ENCODE results near the gene PPP6R2. TPM values are rescaled to one million over a fixed set of nuclear protein-coding genes. Genes with fewer than 3 reads are reported as not detected.
"Not testable (repeated sequence)": the region's sequence is repeated elsewhere in the genome, so short reads cannot be mapped to it uniquely, and the experiment has no call there.

The PPP6R2 gene
- polyA plus RNA-seq, 1 experiment: 26.6 TPM

DNA sequence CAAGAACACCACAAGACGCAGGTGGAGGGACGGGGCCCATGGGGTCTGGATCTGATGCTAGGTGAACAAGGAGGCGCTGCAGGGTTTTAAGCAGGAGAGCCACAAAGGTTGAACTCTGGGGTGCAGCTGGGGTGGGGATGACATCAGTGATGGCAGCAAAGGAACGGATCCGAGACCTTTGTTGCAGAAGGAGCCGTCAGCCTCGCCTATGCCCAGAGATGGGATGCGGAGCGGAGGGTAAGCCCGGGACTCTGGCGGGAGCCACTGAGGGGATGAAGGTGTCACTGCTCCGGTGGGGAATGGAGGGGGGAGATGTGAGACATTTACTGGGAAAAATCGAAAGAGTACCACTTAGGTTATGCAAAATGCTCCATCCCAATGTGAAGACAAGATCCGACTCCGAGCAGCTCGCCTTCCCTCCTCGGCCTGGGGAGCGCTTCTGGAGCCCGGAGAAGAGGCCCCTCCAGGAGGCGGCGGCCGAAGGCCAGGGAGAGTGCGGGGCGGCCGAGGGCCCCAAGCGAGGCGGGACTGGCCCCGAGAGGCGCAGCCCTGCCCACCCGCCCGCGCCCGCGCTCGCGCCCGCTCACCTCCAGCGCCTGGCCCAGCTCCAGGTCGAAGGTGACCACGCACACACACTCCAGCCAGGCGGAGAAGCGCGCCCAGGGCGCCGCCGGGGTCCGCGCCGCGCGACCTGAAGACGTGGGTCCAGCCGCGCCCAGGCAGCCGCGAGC lies 16.7 kb upstream of the PPP6R2 start:
- Histone ChIP-seq H3K27ac (ENCODE audit: low read depth, low read length) (no peak overlapping the region), H3K9me3 (ENCODE audit: control insufficient read depth, insufficient read depth, low read length) (no peaks in the 10 kb centered on the region; the same call in 1 of the 2 replicates), H3K4me3 (ENCODE audit: low read depth, low read length) (peak overlapping the region; percentile 62), H3K27me3 (ENCODE audit: control insufficient read depth, insufficient read depth, low read length) (no peaks in the 10 kb centered on the region)
- TF ChIP-seq, protein P1, sequence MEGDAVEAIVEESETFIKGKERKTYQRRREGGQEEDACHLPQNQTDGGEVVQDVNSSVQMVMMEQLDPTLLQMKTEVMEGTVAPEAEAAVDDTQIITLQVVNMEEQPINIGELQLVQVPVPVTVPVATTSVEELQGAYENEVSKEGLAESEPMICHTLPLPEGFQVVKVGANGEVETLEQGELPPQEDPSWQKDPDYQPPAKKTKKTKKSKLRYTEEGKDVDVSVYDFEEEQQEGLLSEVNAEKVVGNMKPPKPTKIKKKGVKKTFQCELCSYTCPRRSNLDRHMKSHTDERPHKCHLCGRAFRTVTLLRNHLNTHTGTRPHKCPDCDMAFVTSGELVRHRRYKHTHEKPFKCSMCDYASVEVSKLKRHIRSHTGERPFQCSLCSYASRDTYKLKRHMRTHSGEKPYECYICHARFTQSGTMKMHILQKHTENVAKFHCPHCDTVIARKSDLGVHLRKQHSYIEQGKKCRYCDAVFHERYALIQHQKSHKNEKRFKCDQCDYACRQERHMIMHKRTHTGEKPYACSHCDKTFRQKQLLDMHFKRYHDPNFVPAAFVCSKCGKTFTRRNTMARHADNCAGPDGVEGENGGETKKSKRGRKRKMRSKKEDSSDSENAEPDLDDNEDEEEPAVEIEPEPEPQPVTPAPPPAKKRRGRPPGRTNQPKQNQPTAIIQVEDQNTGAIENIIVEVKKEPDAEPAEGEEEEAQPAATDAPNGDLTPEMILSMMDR (IDR thresholded peaks at IDR 0.05; ENCODE audit: low read depth, low read length): no peak
- ChIA-PET CTCF (interaction anchor here (0.6 to 1.1 kb wide), 8 partner anchors 10 to 84 kb away, joined by 3 to 5 read pairs (median 4); partner anchors contain the start of gene HDAC10), POLR2A (interaction anchor here (0.6 kb wide), 1 partner anchor 25 kb away, joined by 5 read pairs; no protein-coding TSS in a partner anchor)
- no peak for DNase-seq (ENCODE audit: low read depth, low spot score)

DNA sequence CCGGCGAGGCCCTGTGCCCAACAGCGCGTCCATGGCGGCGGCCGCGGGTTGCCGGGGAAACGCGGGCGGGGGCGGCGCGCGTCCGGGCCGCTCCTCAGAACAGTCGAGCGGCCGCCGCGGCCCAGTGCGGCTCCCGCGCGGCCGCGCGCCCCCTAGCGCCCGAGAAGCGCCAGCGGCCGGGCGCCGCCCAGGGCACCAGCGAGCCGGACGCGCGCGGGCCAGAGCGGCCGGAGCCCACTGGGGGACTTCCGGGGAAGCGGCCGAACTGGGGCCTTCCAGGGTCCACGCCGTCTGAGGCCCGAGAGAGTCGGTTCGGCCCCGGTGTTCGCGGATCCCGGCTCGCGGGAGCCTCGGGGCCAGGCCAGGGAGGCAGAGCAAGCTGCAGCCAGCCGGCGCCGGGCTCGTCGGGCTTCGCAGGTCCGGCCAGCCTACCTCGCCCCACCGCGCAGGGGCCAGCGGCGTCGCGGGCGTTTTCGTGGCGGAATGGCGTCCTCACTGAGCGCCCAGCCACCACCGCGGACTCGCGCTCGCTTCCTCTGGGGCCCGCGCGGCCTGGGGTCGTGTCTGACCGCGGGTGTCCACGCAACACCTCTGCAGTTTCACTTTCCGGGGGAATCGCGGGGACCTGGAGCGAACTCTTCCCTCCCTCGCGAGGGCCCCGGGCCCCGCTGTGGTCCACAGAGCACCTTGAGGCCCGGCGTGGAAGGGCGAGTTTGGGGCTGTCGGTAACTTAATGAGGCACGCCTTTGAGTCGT lies 16.0 kb upstream of the PPP6R2 start, which contains the start of gene DENND6B:
Gene DENND6B, minus strand, starts transcription at position 57 of the 755 bp plus-strand sequence. Its CDS starts 24 bp downstream, at position 33.
- Histone ChIP-seq H3K9me3 (ENCODE audit: control insufficient read depth, insufficient read depth, low read length) (no peaks in the 10 kb centered on the region; the same call in 1 of the 2 replicates), H3K27ac (ENCODE audit: low read depth, low read length) (peak within 1 kb of the TSS; percentile 52), H3K27me3 (ENCODE audit: control insufficient read depth, insufficient read depth, low read length) (no peaks in the 10 kb centered on the region), H3K4me3 (ENCODE audit: low read depth, low read length) (peak within 1 kb of the TSS; percentile 63)
- ChIA-PET CTCF (interaction anchor here (0.6 to 4.7 kb wide), 9 partner anchors 9 to 85 kb away, joined by 3 to 23 read pairs (median 3); partner anchors contain the start of gene MAPK12), POLR2A (no interaction called here)
- TF ChIP-seq, protein P1 (IDR thresholded peaks at IDR 0.05; ENCODE audit: low read depth, low read length): no peak
- DNase-seq (ENCODE audit: low read depth, low spot score): peak; percentile 33

DNA sequence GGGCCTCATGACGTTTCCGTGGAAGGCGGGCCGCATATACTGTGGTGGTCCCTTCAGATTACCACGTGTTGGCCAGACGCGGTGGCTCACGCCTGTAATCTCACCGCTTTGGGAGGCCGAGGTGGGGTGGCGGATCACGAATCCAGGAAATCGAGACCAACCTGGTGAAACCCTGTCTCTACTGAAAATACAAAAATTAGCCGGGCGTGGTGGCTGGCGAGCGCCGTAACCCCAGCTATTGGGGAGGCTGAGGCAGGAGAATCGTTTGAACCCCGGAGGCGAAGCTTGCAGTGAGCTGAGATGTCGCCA lies 15.5 kb upstream of the PPP6R2 start:
- H3K9me3 ChIP-seq (ENCODE audit: control insufficient read depth, insufficient read depth, low read length): no peaks in the 10 kb centered on the region; the same call in 1 of the 2 replicates
- POLR2A ChIA-PET: no interaction called here

DNA sequence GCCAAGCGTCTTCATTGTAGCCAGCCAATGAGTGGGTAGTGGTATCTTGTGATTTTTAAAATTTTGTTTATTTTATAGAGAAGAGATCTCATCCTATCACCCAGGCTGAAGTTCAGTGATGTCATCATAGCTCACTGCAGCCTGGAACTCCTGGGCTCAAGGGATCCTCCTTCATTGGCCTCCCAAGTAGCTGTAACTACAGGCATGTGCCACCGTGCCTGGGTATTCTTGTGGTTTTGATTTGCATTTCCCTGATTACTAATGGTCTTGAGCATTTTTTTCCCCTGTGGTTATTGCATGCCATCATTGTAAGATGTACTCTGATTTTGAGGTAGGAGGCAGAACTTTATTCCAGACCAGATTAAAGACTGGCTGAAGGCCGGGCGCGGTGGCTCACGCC lies 13.9 kb upstream of the PPP6R2 start:
- POLR2A ChIA-PET: interaction anchor here (0.6 kb wide), 2 partner anchors 88 to 137 kb away, joined by 4 to 6 read pairs; no protein-coding TSS in a partner anchor
- no peak for DNase-seq (ENCODE audit: low read depth, low spot score)

More for the DNA sequence above, 15.5 kb upstream of the PPP6R2 start:
- TF ChIP-seq, protein P1 (IDR thresholded peaks at IDR 0.05; ENCODE audit: low read depth, low read length): no peak
- Histone ChIP-seq H3K27ac (ENCODE audit: low read depth, low read length) (peak overlapping the region; percentile 52), H3K4me3 (ENCODE audit: low read depth, low read length) (peak overlapping the region; percentile 63), H3K27me3 (ENCODE audit: control insufficient read depth, insufficient read depth, low read length) (no peaks in the 10 kb centered on the region)
- CTCF ChIA-PET: interaction anchor here (0.6 to 4.7 kb wide), 6 partner anchors 14 to 85 kb away, joined by 3 to 23 read pairs (median 4); partner anchors contain the start of gene MAPK12
- DNase-seq (ENCODE audit: low read depth, low spot score): no peak

DNA sequence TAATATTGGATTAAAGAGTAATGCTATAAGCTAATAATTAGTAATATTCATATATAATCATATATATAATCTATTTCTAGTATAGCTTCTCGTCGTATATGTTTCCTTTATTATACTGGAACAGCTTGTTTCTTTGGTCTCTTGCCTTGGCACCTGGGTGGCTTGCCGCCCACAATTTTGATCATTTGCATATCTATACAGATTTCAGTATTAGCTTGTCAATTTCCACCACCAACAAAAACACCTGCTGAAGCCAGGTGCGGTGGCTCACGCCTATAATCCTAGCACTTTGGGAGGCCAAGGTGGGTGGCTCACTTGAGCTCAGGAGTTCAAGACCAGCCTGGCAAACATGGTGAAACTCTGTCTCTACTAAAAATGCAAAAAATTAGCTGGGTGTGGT lies 8.7 kb upstream of the PPP6R2 start:
- DNase-seq (ENCODE audit: low read depth, low spot score); H3K27ac ChIP-seq (ENCODE audit: low read depth, low read length); H3K4me3 ChIP-seq (ENCODE audit: low read depth, low read length); CTCF ChIA-PET; POLR2A ChIA-PET; H3K9me3 ChIP-seq (ENCODE audit: control insufficient read depth, insufficient read depth, low read length); H3K27me3 ChIP-seq (ENCODE audit: control insufficient read depth, insufficient read depth, low read length): not testable (repeated sequence)

More for the DNA sequence above, 13.9 kb upstream of the PPP6R2 start:
- Histone ChIP-seq H3K27ac (ENCODE audit: low read depth, low read length) (no peak overlapping the region), H3K27me3 (ENCODE audit: control insufficient read depth, insufficient read depth, low read length) (no peaks in the 10 kb centered on the region), H3K9me3 (ENCODE audit: control insufficient read depth, insufficient read depth, low read length) (no peaks in the 10 kb centered on the region; the same call in 1 of the 2 replicates), H3K4me3 (ENCODE audit: low read depth, low read length) (no peak overlapping the region)
- TF ChIP-seq, protein P1 (IDR thresholded peaks at IDR 0.05; ENCODE audit: low read depth, low read length): no peak
- CTCF ChIA-PET: interaction anchor here (0.7 to 4.7 kb wide), 3 partner anchors 13 to 88 kb away, joined by 3 to 23 read pairs (median 4); no protein-coding TSS in a partner anchor

All from AG04450 (cell line).